DMS79 treated with DMSO at 0.1 percent for 48 hours (cell line): ENCODE measurements around the gene ASB11.

Experiments
- DNase-seq: peaks from one replicate; lab custom pipeline; 2025; lab: John Stamatoyannopoulos, UW

Gene ASB11

GRCh38 chrX:15315509-15315908 lies at the start of gene ASB11:
ASB11 (minus strand) TSS chrX:15315640; CDS start chrX:15315605, 35 bp downstream.
- no peak for DNase-seq

- DNase-seq = no peak
Observed at GRCh38 chrX:15359701-15360100, 44.3 kb upstream of the ASB11 start.

- DNase-seq = no peak
Observed at GRCh38 chrX:15358533-15358932, 43.1 kb upstream of the ASB11 start.

DNA sequence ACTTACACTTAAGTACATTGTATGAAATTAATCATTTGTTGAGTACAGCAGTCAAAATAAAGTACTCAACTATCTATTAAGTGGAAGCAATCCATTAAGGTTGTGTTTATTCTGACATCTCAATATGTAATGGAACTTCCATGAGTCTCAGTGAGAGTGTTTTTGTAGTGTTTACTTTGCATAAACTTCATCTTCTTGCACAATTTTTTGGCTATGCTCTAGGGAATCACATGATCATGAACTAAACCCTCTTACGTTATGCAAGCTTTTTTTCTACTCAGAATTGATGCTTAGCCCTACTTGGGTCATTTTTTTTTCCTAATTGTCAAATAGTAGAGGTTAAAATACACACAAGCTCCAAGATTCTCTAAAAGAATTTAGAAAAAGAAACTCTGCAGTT lies 41.0 kb upstream of the ASB11 start:
- peak; percentile 1 for DNase-seq

GRCh38 chrX:15350329-15350996 lies 35.0 kb upstream of the ASB11 start:
- no peak for DNase-seq

GRCh38 chrX:15349046-15349445 lies 33.6 kb upstream of the ASB11 start:
- peak; percentile 11 for DNase-seq

DNA sequence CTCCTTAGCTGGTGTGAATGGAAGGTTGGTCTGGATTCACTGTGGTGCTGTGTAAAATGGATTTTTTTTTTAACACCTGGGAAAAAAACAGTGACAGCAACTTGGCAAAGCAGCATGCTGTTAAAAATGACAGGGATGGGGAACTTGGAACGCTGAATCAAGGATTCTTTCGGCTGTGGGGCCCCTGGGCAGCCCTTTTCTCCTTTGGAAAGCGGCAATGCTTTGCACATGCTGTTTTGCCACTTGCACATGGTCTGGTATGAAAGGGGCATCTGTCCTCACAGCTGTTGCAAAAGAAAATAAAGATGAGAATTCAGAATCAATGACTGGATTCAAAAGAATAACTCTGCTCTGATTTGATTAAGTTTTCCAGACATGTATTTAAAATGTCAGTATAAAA lies 30.5 kb upstream of the ASB11 start:
- no peak for DNase-seq

DNA sequence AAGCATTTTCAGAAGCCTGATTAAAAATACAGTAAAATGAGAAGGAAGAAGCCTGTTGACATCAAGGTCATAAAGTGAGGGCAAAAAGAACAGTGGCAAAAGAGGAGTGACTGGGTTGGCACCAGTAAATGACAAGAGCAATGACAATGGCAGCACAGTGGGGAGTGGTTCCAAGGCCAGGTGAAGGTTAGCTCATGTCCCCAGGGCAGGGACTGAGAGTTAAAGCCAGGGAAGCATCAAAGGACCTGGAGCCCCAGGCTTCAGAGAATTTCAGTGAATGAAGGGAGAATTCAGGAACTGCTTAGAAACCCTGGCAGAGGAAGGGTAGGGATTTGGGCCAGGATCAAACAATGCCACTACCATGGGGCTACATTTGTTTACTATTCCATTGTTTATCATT lies 28.7 kb upstream of the ASB11 start:
- no peak for DNase-seq

GRCh38 chrX:15343075-15343476 lies 27.6 kb upstream of the ASB11 start:
- DNase-seq = no peak

- DNase-seq = no peak
Observed at GRCh38 chrX:15340867-15341266, 25.4 kb upstream of the ASB11 start.

- peak; percentile 47 for DNase-seq
Observed at GRCh38 chrX:15336023-15336413, 20.6 kb upstream of the ASB11 start.

DNA sequence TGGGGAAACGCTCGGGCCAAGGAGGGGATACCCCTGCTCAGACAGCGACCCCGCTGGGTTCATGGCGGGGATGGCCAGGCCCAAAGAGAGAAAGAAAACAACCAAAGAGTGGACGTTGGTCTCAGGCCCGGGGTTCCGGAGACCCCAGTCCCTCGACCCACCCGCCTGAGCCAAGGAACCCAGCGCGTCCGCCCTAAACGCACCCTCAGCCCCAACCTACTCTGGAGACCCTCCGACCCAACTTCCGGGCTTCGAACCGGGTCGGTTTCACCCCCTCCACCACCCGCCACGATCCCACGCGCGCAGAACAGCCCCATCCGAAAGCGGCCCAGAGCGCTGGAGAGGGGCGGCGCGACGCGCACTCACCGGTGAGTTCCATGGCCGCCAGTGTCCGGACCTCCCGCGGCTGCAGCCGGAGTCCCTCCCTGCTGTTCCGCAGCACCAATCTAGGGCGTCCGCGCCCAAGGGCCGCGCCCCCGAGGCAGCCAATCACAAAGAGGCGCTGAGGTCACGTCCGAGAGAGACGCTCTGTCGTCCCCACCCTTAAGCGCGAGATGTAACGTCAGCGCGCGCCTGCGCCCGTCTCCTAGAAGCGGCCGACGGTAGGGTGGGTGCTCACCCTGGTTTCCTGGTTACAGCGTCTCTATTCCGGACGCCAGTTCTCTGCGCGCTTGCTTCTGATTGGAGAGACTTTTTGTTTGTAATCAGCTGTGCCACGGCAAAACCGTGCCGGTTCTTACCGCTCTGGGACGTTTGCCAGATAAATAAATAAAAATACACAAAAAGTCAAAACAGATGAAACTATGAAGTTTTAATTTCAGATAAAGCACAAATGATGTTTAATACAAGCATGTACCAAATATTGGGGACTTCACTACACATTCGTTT lies 19.9 kb upstream of the ASB11 start, which contains the start of gene PIGA:
PIGA (minus strand) TSS at position 389 of the 888 bp plus-strand sequence. CDS start 3,593 bp downstream, outside the sequence.
- peak; percentile 66 for DNase-seq

GRCh38 chrX:15334561-15334960 lies 19.1 kb upstream of the ASB11 start:
- peak; percentile 4 for DNase-seq

DNA sequence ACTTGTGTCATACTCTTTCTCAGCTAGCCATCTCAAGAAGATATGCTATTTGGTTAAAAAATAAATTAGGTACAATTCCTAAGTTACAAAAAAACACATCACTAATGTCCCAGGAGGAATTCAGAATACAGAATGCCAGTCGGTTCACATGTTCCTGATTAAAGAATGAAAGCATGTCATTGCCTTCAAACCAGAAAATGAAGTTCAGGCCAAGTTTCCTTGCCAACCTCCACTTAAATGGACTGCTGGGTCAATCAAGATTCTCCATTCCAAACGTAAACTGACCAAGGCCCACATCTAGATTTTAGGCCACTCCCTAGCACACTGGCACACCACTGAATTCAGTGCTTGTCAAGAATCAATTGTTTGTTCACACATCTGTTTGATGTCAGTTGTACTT lies 13.4 kb upstream of the ASB11 start:
- no peak for DNase-seq

DNA sequence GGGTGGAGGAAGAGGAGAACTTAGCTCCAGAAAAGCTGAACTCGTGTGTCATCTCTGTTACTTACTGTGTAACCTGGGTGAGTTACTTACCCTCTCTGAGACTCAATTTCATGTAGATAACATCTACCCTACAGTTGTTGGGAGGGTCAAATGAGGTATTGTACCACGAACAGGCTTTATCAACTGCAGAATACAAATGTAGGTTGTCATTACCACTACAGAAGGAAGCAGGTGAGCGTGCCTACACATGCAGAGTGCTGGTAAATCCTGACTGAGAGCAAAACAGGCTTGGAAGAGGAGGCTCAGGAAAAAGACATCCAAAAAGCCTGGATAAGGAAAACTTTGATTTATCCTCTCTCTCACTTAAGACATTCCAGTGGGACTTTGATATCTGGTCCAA lies 12.7 kb upstream of the ASB11 start:
- no peak for DNase-seq

DNA sequence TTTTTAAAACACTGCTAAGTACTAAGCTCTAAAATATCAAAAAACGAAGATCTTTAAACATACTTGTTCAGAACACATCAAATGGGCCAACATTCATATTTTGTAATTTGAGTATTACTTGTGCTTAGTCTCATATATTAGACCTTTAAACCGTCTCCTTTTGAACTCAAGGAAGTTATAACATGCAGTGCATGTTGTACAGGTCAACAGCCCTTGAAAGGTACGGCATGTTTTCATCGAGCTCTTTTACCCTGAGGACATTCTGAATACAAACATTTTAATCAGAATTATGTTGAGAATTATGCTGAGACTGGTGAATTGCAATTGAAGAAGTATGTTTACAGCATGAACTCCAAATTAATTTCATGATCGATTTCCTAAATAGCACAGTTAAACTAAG lies 7.0 kb upstream of the ASB11 start:
- DNase-seq = no peak

- DNase-seq = no peak
Observed at GRCh38 chrX:15322072-15322471, 6.6 kb upstream of the ASB11 start.

- no peak for DNase-seq
Observed at GRCh38 chrX:15321447-15321846, 6.0 kb upstream of the ASB11 start.

DNA sequence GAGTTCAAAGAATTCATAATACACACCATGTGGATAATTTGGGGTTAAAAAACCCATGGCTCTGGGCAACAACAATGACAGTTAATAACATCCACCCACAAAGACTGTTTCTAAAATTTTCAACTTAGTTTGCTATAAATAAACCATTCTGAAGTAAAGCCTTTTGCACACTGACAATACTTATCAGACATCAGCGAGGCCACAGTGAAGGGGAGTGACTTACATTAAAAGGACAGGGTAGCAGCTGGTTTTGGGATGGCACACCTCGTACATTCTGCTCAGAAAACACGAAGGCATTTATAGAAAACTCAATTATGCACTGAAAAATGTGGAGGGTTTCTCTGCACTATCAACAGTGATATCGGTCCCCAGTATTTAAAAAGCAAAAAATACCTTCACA lies 4.9 kb upstream of the ASB11 start:
- DNase-seq = no peak

DNA sequence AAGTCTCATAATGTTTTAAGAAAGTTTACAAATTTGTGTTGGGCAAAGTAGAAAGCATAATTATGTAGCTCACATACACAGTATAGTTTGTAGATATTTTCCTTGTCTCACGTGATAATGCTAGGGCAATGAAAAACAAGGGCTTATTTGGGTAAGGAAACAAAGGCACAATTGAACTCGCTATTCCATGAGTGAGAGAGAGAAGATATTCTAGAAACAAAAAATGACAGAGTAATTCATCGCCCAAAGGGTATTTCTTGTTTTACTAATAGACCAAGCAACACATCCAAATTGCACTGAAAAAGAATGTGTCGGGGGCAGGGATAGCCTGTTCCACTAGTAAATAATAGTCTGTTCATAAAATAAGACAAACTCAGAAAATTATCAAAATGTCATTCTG lies 3.6 kb upstream of the ASB11 start:
- no peak for DNase-seq

GRCh38 chrX:15314472-15314871 lies 968 bp downstream of the ASB11 start:
- no peak for DNase-seq

DNA sequence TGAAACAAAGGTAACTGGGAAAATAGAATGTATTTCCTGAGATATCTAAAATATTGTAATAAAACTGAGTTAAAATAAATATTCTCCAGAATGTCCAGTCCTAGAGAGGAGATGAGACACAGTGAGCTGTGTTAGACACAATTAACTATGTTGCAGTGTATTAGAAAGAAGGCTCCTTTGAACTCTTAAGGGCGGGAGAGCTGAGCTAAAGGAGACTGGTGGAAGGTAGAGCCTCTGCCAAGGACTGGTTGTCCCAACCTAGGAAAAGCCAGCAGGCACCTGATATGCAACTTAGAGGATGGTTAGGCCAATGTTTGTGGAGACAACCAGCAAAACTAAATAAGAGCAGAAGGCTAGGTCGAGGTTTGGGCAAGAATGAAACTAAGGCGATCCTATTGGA lies 4.3 kb downstream of the ASB11 start:
- no peak for DNase-seq

DNA sequence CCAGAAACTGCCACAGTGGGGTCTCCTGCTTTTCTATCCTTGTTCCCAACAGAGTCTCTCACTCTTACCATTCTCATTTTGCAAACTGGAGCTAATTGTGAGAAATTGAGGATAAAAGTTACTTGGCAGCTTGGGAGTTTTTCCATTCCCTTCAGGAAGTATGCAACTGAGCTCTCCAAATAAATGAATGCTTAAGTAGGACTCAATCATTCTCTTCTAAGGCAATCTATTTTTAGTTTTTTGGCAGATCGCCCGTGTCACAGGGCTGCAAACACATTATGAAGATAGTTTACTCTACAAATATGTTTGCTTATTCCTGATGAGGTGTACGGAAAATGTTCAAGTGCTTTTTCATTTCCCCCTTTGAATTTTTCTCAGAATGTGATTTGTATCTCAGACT lies 5.3 kb downstream of the ASB11 start:
- peak; percentile 43 for DNase-seq
